Measurements from ENCODE around the gene THRB. TPM values are rescaled to one million over a fixed set of nuclear protein-coding genes. Genes with fewer than 3 reads are reported as not detected.

THRB gene
- total RNA-seq, 1 experiment from 2014 or later: 9.7 TPM

- no peaks in the 10 kb centered on the region for H3K9me2 ChIP-seq (ENCODE audit: insufficient read depth)
- TF ChIP-seq EZH2 (IDR thresholded peaks at IDR 0.05; ENCODE audit: low read depth): no peak
- TF ChIP-seq, protein P1, sequence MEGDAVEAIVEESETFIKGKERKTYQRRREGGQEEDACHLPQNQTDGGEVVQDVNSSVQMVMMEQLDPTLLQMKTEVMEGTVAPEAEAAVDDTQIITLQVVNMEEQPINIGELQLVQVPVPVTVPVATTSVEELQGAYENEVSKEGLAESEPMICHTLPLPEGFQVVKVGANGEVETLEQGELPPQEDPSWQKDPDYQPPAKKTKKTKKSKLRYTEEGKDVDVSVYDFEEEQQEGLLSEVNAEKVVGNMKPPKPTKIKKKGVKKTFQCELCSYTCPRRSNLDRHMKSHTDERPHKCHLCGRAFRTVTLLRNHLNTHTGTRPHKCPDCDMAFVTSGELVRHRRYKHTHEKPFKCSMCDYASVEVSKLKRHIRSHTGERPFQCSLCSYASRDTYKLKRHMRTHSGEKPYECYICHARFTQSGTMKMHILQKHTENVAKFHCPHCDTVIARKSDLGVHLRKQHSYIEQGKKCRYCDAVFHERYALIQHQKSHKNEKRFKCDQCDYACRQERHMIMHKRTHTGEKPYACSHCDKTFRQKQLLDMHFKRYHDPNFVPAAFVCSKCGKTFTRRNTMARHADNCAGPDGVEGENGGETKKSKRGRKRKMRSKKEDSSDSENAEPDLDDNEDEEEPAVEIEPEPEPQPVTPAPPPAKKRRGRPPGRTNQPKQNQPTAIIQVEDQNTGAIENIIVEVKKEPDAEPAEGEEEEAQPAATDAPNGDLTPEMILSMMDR (conservative IDR thresholded peaks at IDR 0.05): no peak
- no peak for DNase-seq
- H3K4me1 ChIP-seq (replicated peaks; ENCODE audit: insufficient read depth): peaks cover 15% of the 10 kb centered on the region
- no TSS peak for BruUV-seq (replicated peaks)
- ChIA-PET CTCF (no interaction called here), POLR2A (ENCODE audit: unreplicated experiment) (no interaction called here)
- intact Hi-C loops (cut with micrococcal nuclease; ENCODE audit: unreplicated experiment): no loop called here
- H3K27ac ChIP-seq: no peak overlapping the region
- no peak overlapping the region for H3K4me2 ChIP-seq
- H2AFZ ChIP-seq: no peak overlapping the region
- H3K79me2 ChIP-seq (ENCODE audit: low read depth): no peaks in the 10 kb centered on the region
- no peaks in the 10 kb centered on the region for H3K27me3 ChIP-seq (ENCODE audit: insufficient read depth, low read depth)
- H3F3A ChIP-seq (ENCODE audit: insufficient read depth, low read depth): no peaks in the 10 kb centered on the region
- H3K9me3 ChIP-seq (ENCODE audit: insufficient read depth, low read depth): no peaks in the 10 kb centered on the region
- no peaks in the 10 kb centered on the region for H4K20me1 ChIP-seq (ENCODE audit: insufficient read depth)
- no peak overlapping the region for H3K4me3 ChIP-seq
- H3K36me3 ChIP-seq (ENCODE audit: low read depth): no peaks in the 10 kb centered on the region
Observed at GRCh38 chr3:24253336-24253735, 241.3 kb downstream of the THRB start.

DNA sequence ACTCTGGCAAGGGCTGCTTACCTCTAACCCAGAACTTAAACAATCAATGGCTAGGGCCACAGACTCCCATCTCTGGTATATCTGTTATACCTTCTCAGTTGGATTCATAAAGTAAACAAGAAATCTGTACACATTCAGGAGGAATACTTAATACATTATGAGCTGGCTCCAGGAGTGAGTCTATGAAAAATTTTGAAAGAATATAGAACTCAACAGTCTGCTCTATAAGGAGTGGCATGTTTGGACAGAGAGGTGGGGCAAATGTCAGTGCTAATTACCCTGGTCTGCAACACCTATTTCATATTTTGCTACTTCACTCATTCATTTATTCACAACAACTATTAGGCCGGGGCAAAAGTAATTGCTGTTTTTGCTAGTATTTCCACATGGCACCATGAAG is 245.1 kb downstream of the THRB start:
- no peak for TF ChIP-seq EZH2 (IDR thresholded peaks at IDR 0.05; ENCODE audit: low read depth)
- TF ChIP-seq, protein P1 (conservative IDR thresholded peaks at IDR 0.05): no peak
- intact Hi-C loops (cut with micrococcal nuclease; ENCODE audit: unreplicated experiment): no loop called here
- H3K36me3 ChIP-seq (ENCODE audit: low read depth): no peaks in the 10 kb centered on the region
- no peak overlapping the region for H3K4me3 ChIP-seq
- 0 out of 2 replicates have a peak overlapping the region, but pooled peaks have one; percentile 13 for H3K4me2 ChIP-seq
- no peaks in the 10 kb centered on the region for H3K79me2 ChIP-seq (ENCODE audit: low read depth)
- no peaks in the 10 kb centered on the region for H3K9me3 ChIP-seq (ENCODE audit: insufficient read depth, low read depth)
- CTCF ChIA-PET: no interaction called here
- H4K20me1 ChIP-seq (ENCODE audit: insufficient read depth): no peaks in the 10 kb centered on the region
- POLR2A ChIA-PET (ENCODE audit: unreplicated experiment): no interaction called here
- no peak for DNase-seq
- no peak overlapping the region for H3K27ac ChIP-seq
- H2AFZ ChIP-seq: no peak overlapping the region
- H3K9me2 ChIP-seq (ENCODE audit: insufficient read depth): no peaks in the 10 kb centered on the region
- no peaks in the 10 kb centered on the region for H3F3A ChIP-seq (ENCODE audit: insufficient read depth, low read depth)
- peaks cover 15% of the 10 kb centered on the region for H3K4me1 ChIP-seq (replicated peaks; ENCODE audit: insufficient read depth)
- no TSS peak for BruUV-seq (replicated peaks)
- H3K27me3 ChIP-seq (ENCODE audit: insufficient read depth, low read depth): no peaks in the 10 kb centered on the region

DNA sequence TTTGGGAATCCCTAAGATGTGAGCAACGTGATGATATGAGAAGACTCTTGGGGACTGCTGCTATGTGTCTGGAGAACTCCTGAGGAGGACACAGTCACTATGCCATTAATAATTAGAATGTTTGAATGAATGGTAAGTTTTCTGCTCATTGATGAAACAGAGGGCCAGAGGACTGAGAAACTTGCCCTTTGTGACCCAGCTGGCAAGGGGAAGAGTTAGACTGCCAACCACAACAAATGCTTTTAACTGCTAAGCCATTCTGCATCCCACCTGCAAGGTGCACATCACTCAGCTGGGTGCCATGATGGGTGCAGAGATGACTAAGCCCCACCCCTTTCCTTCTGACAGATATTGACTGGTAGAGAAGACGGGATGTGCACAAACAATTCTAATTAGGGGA is 249.6 kb downstream of the THRB start:
- Histone ChIP-seq H3K9me3 (ENCODE audit: insufficient read depth, low read depth) (no peaks in the 10 kb centered on the region), H3K4me2 (no peak overlapping the region), H2AFZ (no peak overlapping the region), H3K4me3 (no peak overlapping the region), H3K4me1 (replicated peaks; ENCODE audit: insufficient read depth) (peaks cover 32% of the 10 kb centered on the region), H4K20me1 (ENCODE audit: insufficient read depth) (no peaks in the 10 kb centered on the region), H3K36me3 (ENCODE audit: low read depth) (no peaks in the 10 kb centered on the region), H3K9me2 (ENCODE audit: insufficient read depth) (no peaks in the 10 kb centered on the region), H3K27ac (no peak overlapping the region), H3K79me2 (ENCODE audit: low read depth) (no peaks in the 10 kb centered on the region), H3K27me3 (ENCODE audit: insufficient read depth, low read depth) (no peaks in the 10 kb centered on the region), H3F3A (ENCODE audit: insufficient read depth, low read depth) (peaks cover 18% of the 10 kb centered on the region)
- no peak for DNase-seq
- ChIA-PET POLR2A (ENCODE audit: unreplicated experiment) (no interaction called here), CTCF (no interaction called here)
- intact Hi-C loops (cut with micrococcal nuclease; ENCODE audit: unreplicated experiment): no loop called here
- TF ChIP-seq, protein P1 (conservative IDR thresholded peaks at IDR 0.05): no peak
- BruUV-seq (replicated peaks): no TSS peak
